ENCODE measurements around the gene INTS11.

The INTS11 gene

DNA sequence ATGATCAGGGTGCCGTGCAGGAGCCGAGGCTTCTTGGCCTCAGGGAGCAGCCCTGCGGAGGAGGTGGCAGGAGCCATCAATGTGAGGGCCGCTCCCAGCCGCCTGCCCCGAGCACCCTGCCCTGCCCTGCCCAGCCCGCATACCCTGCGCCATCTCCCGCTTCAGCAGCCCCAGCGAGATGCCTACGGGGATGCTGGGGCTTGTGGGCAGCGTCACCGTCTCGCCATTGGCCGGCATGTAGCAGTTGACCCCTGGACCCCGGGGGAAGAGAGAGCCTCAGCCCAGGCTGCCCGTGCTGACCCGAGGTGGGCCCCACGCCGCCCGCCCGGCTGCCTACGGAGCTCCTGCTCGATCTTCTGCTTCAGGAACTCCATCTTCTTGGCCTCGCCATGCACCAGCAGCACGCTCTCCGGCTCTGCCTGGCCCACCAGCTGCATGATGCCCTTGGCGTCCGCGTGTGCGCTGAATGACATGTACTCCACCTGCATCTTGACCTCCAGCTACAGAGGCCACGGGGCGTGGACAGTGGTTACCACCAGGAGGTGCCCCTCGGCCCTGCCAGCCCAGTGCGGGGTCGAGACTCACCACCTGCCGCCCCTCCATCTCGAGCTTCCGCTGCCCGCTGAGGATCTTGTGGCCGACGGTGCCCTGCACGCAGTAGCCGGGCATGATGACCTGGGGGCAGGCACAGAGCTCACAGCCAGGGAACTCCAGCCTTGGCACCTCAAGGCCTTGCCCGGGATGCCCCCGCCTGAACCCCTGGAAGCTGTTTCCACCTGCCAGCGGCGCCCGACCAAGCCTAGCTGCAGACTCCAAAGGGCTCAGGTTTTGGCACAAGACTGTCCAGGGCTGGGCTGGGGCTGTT lies 11.8 kb downstream of the INTS11 start:
- no peak for DNase-seq

DNA sequence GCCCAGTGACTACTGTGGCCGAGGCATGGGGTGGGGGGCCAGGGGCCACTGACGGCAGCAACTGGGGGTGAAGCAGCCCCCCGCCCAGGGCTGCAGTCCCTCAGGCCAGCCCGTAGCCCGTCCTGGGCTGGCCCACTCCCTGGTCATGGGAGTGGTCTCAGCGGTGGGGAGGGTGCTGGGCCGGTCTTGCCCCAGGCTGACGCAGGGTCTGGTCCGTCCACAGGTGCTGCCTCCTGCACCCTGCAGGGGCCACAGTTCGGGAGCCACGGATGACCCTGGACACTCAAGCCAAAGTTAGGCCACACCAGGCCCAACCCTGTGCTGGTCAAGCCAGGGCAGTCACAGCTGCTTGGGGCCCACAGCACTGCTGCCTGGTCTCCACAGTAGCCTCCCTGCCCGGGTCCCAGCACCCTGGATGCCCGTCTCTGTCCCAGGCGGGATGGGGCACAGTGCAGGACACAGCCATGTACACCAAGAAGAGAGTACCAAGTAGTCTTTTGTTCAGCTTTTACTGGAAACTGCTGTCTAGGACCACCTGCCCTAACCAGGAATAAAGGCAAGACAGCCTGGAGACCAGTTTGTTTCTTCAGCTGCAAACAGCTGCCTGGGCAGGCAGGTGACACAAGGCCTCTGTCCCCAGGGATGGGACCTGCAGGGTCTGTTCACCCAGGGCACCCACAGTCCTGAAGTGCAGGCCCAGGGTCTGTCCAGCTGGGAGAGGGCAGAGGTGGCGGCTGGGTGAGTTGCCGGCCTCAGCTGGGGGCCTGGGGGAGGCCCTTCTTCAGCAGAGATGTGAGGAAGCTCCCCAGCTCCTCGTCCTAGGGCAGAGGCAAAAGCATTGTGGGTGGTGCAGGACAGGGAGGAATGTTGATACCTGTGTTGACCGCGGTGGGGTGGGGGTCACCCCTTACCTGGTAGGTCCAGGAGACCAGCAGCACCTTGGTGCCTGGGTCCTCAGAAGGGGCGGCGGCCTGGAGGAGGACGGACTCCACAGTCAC lies 13.1 kb downstream of the INTS11 start:
- DNase-seq: no peak

DNA sequence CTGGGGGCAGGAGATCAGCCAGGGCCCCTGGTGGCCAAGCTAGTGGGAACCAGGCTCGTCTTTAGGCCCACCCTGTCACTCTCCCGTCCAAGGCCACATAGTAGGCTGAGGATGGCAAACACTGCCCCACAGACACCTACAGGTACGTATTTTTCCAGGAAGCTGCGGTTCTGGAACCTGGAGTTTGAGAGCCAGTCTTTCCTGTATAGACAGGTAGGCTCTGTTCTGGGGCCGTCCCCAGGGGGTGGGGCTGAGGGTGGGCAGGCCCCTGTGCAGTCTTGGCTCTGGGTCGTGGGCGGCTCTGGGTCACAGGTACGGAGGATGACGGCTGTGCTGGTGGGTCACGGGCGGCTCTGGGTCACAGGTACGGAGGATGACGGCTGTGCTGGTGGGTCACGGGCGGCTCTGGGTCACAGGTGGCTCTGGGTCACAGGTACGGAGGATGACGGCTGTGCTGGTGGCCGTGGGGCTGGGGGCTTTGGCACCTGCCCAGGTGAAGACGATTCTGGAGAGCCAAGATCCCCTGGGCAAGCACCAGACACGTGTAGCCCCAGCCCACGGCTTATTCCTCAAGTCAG lies 13.9 kb downstream of the INTS11 start:
- no peak for DNase-seq

DNA sequence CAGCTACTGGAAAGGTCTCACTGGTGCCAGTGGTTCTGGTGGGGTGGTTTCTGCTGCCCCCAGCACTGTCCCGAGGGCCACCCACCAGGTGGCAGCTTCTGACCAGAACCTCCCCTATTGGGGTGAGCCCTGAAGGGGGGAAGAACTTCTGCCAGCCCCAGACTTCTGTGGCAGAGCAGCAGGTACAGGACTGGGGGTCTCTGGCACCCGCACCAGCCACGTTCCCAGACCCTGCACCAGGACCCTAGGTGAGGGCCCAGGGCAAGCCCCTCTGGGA lies 14.4 kb downstream of the INTS11 start:
- DNase-seq: no peak

DNA sequence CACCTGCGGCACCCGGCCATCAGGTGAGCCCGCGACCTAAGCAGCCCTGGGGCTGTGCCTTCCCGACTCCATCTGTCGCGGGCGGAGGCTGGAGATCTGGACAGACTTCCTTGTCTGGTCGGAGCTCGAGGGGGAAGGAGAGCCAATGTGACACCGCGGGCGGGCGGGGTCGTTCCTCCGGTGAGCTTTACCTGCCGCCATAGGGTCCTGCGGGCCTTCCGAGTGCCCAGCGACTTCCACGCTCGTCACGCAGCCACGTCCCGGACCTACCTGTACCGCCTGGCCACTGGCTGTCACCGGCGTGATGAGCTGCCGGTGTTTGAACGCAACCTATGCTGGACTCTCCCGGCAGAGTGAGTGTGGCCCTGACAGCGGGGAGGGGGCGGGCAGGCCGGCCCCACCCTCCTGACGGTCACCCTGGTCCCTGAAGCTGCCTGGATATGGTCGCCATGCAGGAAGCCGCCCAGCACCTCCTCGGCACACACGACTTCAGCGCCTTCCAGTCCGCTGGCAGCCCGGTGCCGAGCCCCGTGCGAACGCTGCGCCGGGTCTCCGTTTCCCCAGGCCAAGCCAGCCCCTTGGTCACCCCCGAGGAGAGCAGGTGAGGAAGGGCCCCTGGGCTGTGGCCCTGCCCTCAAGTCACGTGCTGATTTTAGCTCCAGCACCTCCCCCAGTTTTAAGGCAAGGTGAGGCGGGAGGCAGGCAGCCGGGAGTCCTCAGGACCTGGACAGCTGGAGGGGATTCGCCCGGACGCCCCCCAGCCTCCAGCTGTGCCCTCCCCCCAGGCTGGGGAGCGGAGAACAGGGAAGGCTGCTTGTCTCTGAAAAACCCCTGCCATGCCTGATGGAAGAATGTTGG lies 15.0 kb downstream of the INTS11 start:
- DNase-seq: no peak

DNA sequence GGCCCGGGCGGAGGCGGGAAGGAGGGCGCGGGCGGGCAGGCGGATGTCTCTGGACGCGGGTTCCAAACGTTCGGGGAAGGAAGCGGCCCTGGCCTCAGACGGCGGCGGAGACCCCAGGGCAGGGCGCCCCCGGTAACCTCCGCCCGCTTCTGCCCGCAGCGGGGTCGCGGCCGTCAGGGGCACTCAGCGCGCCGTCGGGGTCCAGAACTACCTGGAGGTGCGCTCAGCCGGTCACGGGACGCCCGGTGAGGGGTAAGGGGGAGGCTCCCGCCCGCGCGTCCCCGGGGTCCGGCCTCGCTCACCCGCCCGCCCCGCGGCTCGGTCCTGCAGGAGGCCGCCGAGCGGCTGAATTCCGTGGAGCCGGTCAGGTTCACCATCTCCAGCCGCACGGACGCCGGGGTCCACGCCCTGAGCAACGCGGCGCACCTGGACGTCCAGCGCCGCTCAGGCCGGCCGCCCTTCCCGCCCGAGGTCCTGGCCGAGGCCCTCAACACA lies 15.7 kb downstream of the INTS11 start:
- DNase-seq: no peak

DNA sequence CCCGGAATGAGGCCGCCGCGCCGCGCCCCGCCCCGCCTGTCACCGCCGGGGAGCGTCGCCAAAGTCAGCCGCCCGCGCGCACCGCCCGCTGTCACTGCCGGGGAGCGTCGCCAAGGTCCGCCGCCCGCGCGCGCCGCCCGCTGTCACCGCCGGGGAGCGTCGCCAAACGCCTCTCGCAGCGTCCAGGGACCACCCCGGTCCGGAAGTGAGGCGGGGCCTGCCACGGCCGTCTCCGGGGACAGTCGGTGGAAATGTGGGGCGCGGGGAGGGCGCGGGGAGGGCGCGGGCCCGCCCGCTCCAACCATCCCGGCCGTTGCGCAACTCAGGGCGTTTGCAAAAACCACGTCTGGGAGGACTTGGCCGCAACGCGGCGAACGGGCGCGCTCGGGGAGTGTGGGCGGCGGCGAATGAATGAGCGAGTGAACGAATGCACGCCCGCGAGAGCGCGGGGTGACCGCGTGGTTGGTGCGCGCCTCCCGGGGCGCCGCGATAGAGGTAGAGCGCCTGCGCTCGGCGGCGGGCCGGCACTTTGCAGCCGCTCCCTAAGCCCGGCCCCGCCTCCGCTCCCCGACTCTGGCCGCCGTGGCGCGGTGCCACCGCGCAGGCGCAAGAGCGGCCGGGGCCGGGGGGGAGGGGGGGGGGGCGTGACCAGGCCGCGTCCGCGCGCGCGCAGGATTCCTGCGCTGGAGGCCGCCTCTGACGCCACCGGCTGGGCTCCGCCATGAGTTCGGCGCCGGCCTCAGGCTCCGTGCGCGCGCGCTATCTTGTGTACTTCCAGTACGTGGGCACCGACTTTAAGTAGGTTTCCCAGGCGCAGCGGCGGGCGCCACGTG lies 16.3 kb downstream of the INTS11 start, which contains the start of the genes ACAP3 and PUSL1:
TSS of gene ACAP3 (minus strand) at position 8 of the 833 bp plus-strand sequence. CDS start 115 bp downstream, outside the sequence.
TSS of gene PUSL1 (plus strand) at position 675 of the 833 bp plus-strand sequence. CDS start at position 722, 47 bp downstream.
- peak; percentile 94 for DNase-seq

DNA sequence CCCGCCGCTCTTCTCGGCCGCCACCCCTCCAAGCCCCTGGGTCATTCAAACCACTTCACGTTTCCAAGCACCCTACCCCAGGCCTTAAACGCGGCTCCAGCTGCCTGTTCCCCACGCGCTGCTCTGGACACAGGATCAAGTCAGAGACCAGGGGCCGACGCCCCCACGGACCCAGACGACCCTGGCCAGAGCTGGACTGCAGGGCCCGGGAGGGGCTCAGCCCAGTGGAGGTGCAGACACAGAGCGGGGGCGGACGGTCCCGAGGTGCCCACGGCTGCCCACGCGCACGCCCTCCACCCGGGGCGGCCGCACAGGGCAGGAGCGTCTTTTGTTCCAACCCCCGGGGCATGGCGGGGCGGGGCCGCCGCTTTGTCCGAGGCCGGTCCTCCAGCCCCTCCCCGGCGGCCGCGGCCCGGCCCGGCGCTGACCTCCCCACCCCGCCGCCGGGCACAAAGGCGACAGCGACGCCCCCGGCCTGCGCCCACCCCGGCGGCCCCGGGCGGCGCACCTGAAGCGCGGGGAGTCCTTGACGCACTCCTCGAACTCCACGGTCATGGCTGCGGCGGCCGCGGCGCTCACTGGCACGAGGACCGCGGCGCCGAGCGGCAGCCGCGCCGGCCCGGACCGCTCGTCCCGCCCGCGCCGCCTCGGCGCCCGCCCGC lies 17.1 kb downstream of the INTS11 start:
- no peak for DNase-seq

DNA sequence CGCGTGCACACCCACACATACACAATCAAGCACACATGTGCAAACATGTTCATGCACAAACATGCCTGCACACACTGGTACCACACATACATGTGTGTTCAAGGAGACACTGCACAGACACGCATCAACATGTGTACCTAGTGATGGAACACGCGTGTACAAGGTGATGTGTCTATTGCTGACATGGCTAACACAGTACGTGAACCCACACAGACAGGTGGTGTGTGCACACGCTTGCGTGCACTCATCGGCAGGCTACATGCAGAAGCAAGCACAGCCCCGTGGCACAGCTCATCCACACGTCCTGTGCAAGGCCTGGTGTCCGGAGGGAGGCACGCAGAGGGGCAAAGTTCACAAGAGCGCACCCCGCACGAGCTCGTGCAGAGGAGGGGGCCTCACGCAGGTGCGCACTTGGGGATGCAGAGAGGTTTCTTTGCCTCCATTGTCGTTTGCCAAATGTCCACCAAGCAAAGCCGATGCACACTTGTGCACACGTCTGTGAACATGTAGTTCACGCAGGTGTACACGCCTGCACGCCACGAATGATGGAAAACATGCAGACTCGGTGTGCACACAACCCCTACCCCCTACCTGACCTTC lies 17.7 kb downstream of the INTS11 start:
- DNase-seq: no peak

DNA sequence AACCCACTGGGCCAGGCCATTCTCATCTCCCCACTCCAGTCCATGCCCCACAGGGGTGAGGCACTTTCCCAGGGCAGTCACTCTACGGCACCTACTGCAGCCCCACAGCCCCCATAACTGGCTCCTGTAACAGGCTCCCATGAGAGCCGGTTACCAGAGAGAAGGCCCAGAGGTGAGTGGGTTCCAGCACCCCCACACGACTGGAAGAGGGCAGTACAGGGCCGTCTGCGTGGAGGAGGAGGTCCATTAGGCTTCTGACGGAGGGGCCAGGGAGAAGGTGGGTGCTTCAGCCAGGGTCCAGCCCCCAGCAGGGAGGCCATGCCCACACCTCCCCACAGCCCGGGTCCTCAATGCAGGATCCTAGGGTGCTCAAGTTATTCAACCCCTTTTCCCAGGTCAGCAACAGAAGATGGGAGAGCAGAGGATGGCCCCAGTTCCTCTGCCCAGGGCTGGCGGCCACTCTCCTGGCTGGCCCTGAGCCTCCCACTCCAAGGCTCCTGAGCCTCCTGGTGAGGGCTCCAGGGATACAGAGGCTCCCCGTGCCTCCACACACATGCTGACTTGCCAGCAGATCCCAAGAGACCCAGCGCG lies 18.3 kb downstream of the INTS11 start:
- DNase-seq: peak; percentile 22

DNA sequence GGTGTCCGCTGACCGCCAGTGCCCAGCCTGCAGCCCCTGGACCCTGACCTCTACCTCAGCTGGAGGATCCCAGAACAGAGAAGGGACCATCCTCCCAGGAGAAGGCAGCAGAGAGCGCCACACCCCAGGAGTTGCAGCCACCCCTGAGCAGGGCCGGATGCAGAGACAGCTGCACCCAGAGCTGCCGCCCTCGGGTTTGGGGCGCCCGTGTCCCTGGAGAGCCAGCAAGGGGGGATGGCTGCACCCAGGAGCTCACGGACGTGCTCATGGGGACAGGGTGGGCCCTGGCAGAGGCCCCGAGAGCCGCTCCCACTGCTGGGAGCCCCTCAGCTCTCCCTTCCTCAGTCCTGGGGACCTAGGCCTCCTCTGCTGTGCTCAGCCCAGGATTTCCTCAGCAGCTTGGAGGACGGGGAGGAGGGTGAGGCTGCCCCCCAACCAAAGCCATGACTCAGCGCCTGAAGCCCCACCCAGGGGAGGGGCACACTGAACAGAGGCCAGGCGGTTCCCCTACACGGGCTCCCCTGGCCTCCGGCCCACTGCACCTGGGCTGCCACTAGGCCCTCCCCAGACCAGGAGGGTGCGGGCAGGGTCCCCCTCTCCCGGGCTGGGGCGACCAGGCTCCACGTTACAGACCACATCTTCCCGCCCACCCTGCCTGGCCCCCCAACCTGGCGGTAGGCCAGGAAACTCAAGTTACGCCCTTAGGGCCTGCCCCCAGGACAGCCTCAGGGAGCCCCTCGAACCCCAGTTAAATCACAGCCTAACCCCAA lies 19.0 kb downstream of the INTS11 start:
- DNase-seq: peak; percentile 79

DNA sequence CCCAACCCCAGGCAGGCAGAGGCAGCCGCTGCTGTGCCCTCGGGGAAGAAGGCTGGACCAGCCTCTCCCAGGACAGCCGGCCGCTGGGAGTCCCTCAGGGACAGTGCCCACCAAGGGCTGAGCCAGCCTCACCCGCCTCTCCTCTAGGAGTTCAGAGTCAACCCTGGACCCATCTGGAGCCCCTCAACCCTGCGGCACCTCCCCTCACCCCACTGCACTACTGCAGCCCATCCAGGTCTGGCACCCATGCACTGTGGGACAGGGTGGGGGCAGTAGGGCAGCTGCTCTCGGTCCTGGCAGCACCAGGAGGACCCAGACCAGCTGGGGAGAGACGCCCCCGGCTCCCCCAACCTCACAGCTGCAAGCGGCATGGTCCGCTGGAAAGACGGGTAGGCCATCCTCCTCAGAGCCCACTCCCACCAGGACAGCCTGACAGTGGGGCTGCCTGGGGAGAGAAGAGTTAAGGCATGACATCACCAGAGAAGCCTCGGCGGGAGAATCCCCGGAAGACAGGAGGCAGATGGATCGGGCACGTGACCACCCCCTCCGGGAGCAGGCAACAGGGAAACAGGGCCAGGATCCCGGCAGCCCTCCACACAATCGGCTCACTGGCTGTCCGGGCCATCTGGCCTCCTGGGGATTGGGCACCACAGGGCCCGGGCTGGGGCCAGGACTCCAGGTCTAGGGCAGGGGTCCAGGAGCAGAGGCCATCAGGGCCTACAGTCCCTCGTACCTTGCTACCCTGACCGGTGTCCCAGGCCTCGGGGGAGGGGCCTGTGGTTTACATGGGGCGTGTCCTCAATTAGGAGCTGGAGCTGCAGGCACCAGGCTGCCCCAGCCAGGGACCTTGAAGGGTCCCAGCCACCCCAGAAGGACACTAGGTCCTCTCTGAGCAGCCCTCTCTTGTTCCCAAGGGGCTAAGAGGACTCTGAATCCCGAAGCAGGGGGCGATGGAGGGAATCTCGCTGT lies 19.8 kb downstream of the INTS11 start:
- DNase-seq: peak; percentile 82

DNA sequence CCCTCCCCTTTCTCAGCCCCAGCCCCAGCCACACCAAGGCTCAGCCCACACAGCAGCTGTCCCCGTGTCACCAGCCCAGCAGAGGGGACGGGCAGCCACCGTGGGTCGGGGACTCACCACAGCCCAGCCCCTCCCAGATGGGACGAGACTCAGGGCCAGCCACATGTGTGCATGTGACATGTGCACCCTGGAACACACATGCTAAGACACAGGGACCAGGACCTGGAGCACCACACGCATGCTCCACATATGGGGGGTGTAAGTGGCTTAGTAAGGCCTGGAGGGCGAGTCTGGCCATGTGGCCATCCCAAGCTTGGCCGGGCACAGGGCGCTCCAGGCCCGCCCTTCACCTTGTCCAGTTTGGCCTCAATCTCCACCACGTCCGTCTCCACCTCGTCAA lies 20.7 kb downstream of the INTS11 start:
- DNase-seq: no peak

DNA sequence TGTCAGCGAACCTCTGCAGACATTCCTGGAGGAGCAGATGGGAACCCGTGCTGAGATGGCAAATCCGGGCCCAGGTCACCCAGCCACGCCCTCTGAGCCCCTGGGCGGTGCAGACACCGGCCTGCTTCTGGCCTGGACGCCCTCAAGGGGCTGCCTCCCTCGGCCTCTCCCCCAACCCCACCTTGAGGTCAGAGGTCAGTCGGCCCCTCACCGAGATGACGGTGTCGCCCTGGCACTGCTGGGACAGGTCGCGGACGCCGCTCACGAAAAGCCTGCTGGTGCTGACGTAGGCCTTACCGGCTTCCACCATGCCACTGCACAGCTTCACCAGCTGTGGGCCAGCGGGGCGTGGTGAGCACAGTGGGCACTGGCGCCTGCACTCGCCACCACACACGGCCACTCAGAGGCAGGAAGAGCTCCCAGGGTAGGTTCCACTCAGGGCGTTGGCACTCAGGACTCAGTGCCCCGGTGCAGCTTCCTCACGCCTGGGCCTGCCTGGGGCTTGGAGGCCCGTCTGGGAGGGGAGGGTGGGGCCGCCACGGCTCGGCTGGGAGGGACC lies 21.4 kb downstream of the INTS11 start:
- DNase-seq: no peak

DNA sequence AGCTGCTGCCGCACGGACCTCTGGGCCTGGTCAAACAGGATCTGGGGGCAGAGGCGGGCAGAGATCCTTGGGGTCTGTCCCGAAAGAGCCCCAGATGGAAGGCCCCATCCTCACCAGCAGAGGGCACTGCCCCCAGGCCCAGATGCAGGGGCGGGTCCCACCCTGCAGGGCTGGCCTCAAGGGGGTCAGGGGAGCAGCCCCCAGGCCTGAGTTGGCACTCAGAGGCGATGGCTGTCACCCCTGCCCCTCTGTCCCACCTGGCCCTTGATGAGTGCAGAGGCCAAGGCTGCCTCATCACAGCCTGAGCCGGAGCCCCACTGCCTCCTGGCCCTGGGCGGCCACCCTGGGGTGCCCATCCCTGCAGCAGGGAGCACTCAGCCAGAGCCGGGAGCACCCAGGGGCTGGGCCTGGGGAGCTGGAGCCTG lies 22.4 kb downstream of the INTS11 start:
- DNase-seq: no peak

DNA sequence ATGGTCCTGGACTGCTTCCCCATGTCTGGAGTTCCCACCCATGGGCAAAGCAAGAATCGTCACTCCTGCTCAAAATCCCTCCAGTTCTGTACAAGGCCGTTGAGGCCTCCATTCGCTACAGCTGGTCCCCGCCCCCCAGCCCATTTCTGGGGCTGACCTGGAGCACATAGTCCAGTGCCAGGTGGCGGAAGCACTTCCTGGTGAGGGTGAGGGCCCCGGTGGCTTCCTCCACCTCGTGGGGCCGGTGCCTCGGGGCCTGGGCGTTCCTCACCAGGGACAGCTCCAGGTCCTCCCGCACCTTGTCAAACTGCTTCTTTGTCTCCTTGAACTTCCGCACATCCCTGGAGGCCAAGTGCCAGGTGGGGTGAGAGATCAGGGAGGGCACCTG lies 24.1 kb downstream of the INTS11 start:
- no peak for DNase-seq

DNA sequence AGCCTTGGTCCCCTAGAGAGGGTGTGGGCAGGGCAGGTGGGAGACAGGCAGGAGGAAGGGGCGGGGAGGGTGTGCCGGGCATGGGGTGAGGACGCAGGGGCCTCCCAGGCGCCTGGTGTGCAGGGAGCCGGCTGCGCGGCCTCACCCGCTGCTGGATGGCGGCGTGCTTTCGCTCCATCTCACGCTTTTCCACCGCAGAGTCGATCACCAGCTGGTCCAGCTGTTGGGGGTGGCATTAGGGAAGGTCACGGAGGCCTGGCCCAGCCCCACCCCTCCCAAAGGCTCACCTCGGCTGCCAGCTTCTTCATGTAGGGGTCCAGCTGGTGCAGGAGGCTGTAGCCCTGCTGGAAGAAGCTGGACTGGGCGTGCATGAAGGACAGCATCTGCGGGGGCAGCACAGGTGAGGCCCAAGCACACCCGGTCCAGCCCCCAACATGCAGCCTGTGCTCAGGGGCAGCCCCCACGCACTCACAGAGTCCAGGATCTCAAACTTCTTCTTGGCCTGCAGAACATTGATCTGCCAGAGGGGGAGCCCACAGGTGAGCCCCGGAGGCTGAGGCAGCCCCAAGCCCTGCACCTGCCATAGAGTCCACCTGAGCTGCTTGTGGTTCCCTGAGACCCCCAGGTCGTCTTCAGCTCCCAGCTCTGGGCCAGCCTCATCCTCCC lies 24.6 kb downstream of the INTS11 start:
- no peak for DNase-seq

All from fibroblast of skin of right quadriceps (primary cell).